GM23338 (cell line): ENCODE data around the gene CS. TPM values are rescaled to one million over a fixed set of nuclear protein-coding genes. Genes with fewer than 3 reads are reported as not detected.

Experiments
- ATAC-seq: fragments of 200-7000 bp; cut with Tn5 transposase; 3 replicates; pipeline ENCODE4 v1.9.1; 2020
- DNase-seq: peaks from one replicate; pipeline ENCODE4 v3.0.0-alpha.2; 2015; ENCODE audit warnings: low spot score
- H2AFZ ChIP-seq: fragments of 200-600 bp; sonication (generic); 2 replicates; pipeline ENCODE4 v1.8.0; 2016; ENCODE audit warnings: antibody characterized with exemption, mild to moderate bottlenecking, moderate library complexity
- H3F3A ChIP-seq: fragments of 200-600 bp; sonication (generic); replicated peaks from 2 replicates; pipeline ENCODE4 v1.8.0; 2017; ENCODE audit warnings: antibody characterized with exemption, mixed run types, low read depth
- H3K27ac ChIP-seq: fragments of 200-600 bp; sonication (generic); 2 replicates; pipeline ENCODE4 v1.6.1; 2016; ENCODE audit warnings: low read depth
- H3K27me3 ChIP-seq: fragments of 200-600 bp; sonication (generic); 2 replicates; pipeline ENCODE4 v1.8.0; 2016; ENCODE audit warnings: mild to moderate bottlenecking, mixed run types, moderate library complexity; ENCODE audit not compliant: insufficient read depth
- H3K36me3 ChIP-seq: fragments of 200-600 bp; sonication (generic); 2 replicates; pipeline ENCODE4 v1.8.0; 2016; ENCODE audit warnings: mild to moderate bottlenecking; ENCODE audit not compliant: insufficient read depth
- H3K4me1 ChIP-seq: fragments of 200-600 bp; sonication (generic); 2 replicates; pipeline ENCODE4 v1.8.0; 2016; ENCODE audit warnings: mild to moderate bottlenecking, moderate library complexity; ENCODE audit not compliant: insufficient read depth
- H3K4me2 ChIP-seq: fragments of 200-600 bp; sonication (generic); 2 replicates; pipeline ENCODE4 v1.7.1; 2017; ENCODE audit warnings: mixed run types
- H3K4me3 ChIP-seq: fragments of 200-600 bp; sonication (generic); 2 replicates; pipeline ENCODE4 v1.6.1; 2016; ENCODE audit warnings: mixed run types
- H3K79me2 ChIP-seq: fragments of 200-600 bp; sonication (generic); replicated peaks from 2 replicates; pipeline ENCODE4 v1.8.0; 2017; ENCODE audit warnings: mild to moderate bottlenecking; ENCODE audit not compliant: insufficient read depth
- H3K9me2 ChIP-seq: fragments of 200-600 bp; sonication (generic); 2 replicates; pipeline ENCODE4 v1.8.0; 2017; ENCODE audit not compliant: insufficient read depth
- H4K20me1 ChIP-seq: fragments of 200-600 bp; sonication (generic); replicated peaks from 2 replicates; pipeline ENCODE4 v1.8.0; 2017; ENCODE audit warnings: mild to moderate bottlenecking; ENCODE audit not compliant: insufficient read depth
- H3K27ac Mint-ChIP-seq: 2 replicates; pipeline ENCODE4 v1.8.0; 2020; ENCODE audit warnings: inconsistent platforms, mild to moderate bottlenecking, moderate library complexity, mixed read lengths
- H3K27me3 Mint-ChIP-seq: 3 replicates; pipeline ENCODE4 v1.8.0; 2022; ENCODE audit warnings: low read depth, mild to moderate bottlenecking, moderate library complexity, mixed read lengths, inconsistent platforms; ENCODE audit not compliant: insufficient read depth, poor library complexity
- H3K36me3 Mint-ChIP-seq: 3 replicates; pipeline ENCODE4 v1.8.0; 2021; ENCODE audit warnings: low read depth, mild to moderate bottlenecking, inconsistent platforms, moderate library complexity, mixed read lengths
- H3K4me1 Mint-ChIP-seq: 3 replicates; pipeline ENCODE4 v1.8.0; 2020; ENCODE audit warnings: mild to moderate bottlenecking, inconsistent platforms, mixed read lengths
- H3K4me3 Mint-ChIP-seq: 3 replicates; pipeline ENCODE4 v1.8.0; 2021; ENCODE audit warnings: moderate library complexity, mild to moderate bottlenecking, inconsistent platforms, mixed read lengths
- H3K9me3 Mint-ChIP-seq: 3 replicates; pipeline ENCODE4 v1.8.0; 2020; ENCODE audit warnings: moderate library complexity, mild to moderate bottlenecking, inconsistent platforms, mixed read lengths
- CREB1 ChIP-seq: fragments of 250-450 bp; sonication (Bioruptor Pico); IDR thresholded peaks from 2 replicates; pipeline ENCODE4 v1.5.0; 2020; ENCODE audit warnings: low read depth, mild to moderate bottlenecking, moderate library complexity
- CTCF ChIP-seq, 2 experiments: fragments of 200-600 bp in 1 of 2; sonication (generic) in 1 of 2; conservative IDR thresholded peaks; 2 replicates each; pipeline versions ENCODE4 v1.5.1 to v1.6.1; 2016 to 2017; ENCODE audit warnings: antibody characterized with exemption in 2 of 2, low read depth in 2 of 2, mild to moderate bottlenecking in 2 of 2, moderate library complexity in 1 of 2
- ETS1 ChIP-seq: IDR thresholded peaks from 2 replicates; pipeline ENCODE4 v1.6.1; 2016; ENCODE audit warnings: antibody characterized with exemption
- EZH2 ChIP-seq: fragments of 200-600 bp; sonication (generic); IDR thresholded peaks from one replicate; pipeline ENCODE4 v1.8.0; 2017; ENCODE audit warnings: antibody characterized with exemption, mild to moderate bottlenecking, low read depth; ENCODE audit not compliant: unreplicated experiment
- EZH2phosphoT487 ChIP-seq: fragments of 200-600 bp; sonication (generic); IDR thresholded peaks from one replicate; pipeline ENCODE4 v1.8.1; 2018; ENCODE audit warnings: antibody characterized with exemption; ENCODE audit not compliant: unreplicated experiment
- JUNB ChIP-seq: IDR thresholded peaks from one replicate; pipeline ENCODE4 v1.6.1; 2016; ENCODE audit warnings: antibody characterized with exemption; ENCODE audit not compliant: unreplicated experiment
- NANOG ChIP-seq: IDR thresholded peaks from 2 replicates; pipeline ENCODE4 v1.6.1; 2016; ENCODE audit warnings: antibody characterized with exemption, borderline replicate concordance
- POLR2AphosphoS5 ChIP-seq: IDR thresholded peaks from 2 replicates; pipeline ENCODE4 v1.6.1; 2016; ENCODE audit warnings: antibody characterized with exemption, low read depth
- REST ChIP-seq: IDR thresholded peaks from one replicate; pipeline ENCODE4 v1.6.1; 2018; ENCODE audit warnings: antibody characterized with exemption; ENCODE audit not compliant: unreplicated experiment
- STAT1 ChIP-seq: IDR thresholded peaks from one replicate; pipeline ENCODE4 v1.6.1; 2016; ENCODE audit warnings: antibody characterized with exemption; ENCODE audit not compliant: unreplicated experiment
- ZNF114 ChIP-seq: fragments of 250-450 bp; sonication (Bioruptor Pico); IDR thresholded peaks from 2 replicates; pipeline ENCODE4 v1.5.0; 2020; ENCODE audit warnings: mild to moderate bottlenecking, moderate library complexity
- ZNF331 ChIP-seq: fragments of 250-450 bp; sonication (Bioruptor Pico); IDR thresholded peaks from 2 replicates; pipeline ENCODE4 v1.5.0; 2020; ENCODE audit warnings: low read depth, mild to moderate bottlenecking, moderate library complexity
- ZNF462 ChIP-seq: fragments of 250-450 bp; sonication (Bioruptor Pico); IDR thresholded peaks from 2 replicates; pipeline ENCODE4 v1.5.0; 2020; ENCODE audit warnings: mild to moderate bottlenecking, moderate library complexity
- polyA plus RNA-seq: library from polyadenylated mRNA; unstranded; fragments of >200 nt; fragmentation: Nextera tagmentation; extraction: Ambion mirVana; gene quantifications from 2 replicates; pipeline ENCODE4 v1.2.1, GENCODE V29; 2016
- total RNA-seq: library from RNA; depleted of rRNA; stranded (reverse); fragments of >200 nt; shearing (Covaris generic); gene quantifications from 2 replicates; pipeline ENCODE4 v1.2.3, GENCODE V29; 2014

Gene CS
- total and polyA plus RNA-seq, 2 experiments from 2014 or later: 63.3 to 166 TPM

GRCh38 chr12:56280849-56281248, 19.3 kb downstream of the CS start:
- Histone ChIP-seq H3F3A (peaks cover 12% of the 10 kb centered on the region), H3K27ac (peak overlapping the region; percentile 5; the same call in 1 of the 2 replicates), H2AFZ (no peak overlapping the region), H3K4me1 (peaks cover 3% of the 10 kb centered on the region; the same call in 1 of the 2 replicates), H3K4me3 (no peak overlapping the region), H3K4me2 (no peak overlapping the region), H3K36me3 (peaks cover 55% of the 10 kb centered on the region), H4K20me1 (peaks cover 8% of the 10 kb centered on the region), H3K9me2 (no peaks in the 10 kb centered on the region), H3K79me2 (no peaks in the 10 kb centered on the region), H3K27me3 (no peaks in the 10 kb centered on the region)
- H3K4me3 Mint-ChIP-seq: no peak overlapping the region
- DNase-seq (no peak), ATAC-seq (no peak)
- no peak overlapping the region for H3K27ac Mint-ChIP-seq
- peaks cover 4% of the 10 kb centered on the region for H3K27me3 Mint-ChIP-seq
- peaks cover under 1% of the 10 kb centered on the region for H3K4me1 Mint-ChIP-seq
- TF ChIP-seq JUNB (no peak), REST (no peak), CTCF (conservative IDR thresholded peaks at IDR 0.05; ENCODE audit: low read depth in 2 of 2) (no peak), ZNF331 (CRISPR knock-in tag) (no peak), ZNF114 (CRISPR knock-in tag) (no peak), CREB1 (CRISPR knock-in tag) (no peak), EZH2 (no peak), NANOG (no peak), POLR2AphosphoS5 (no peak), EZH2phosphoT487 (no peak), ETS1 (no peak), ZNF462 (CRISPR knock-in tag) (no peak), STAT1 (no peak)
- H3K36me3 Mint-ChIP-seq: peaks cover 78% of the 10 kb centered on the region
- no peaks in the 10 kb centered on the region for H3K9me3 Mint-ChIP-seq
